PC-3 (cell line): ENCODE measurements around the gene PDHA1.

ENCODE experiments used
- CTCF ChIP-seq: fragments of 300-600 bp; sonication (generic); conservative IDR thresholded peaks from 2 replicates; pipeline ENCODE4 v1.5.1; 2017; ENCODE audit warnings: antibody characterized with exemption, low read depth, mild to moderate bottlenecking, low read length
- EZH2 ChIP-seq: fragments of 300-600 bp; sonication (generic); IDR thresholded peaks from one replicate; pipeline ENCODE4 v1.6.1; 2017; ENCODE audit warnings: antibody characterized with exemption, mild to moderate bottlenecking, low read length; ENCODE audit not compliant: unreplicated experiment
- EZH2phosphoT487 ChIP-seq: fragments of 300-600 bp; sonication (generic); IDR thresholded peaks from 2 replicates; pipeline ENCODE4 v1.6.1; 2018; ENCODE audit warnings: mild to moderate bottlenecking, antibody characterized with exemption, low read length, borderline replicate concordance

- no peak for TF ChIP-seq CTCF
- TF ChIP-seq EZH2phosphoT487 = no peak
- no peak for TF ChIP-seq EZH2
Measured at GRCh38 chrX:19344661-19345060, 934 bp downstream of the PDHA1 start.
